Heart right ventricle (tissue), 16 donors: ENCODE data around the gene ACSF3. TPM values are rescaled to one million over a fixed set of nuclear protein-coding genes. Genes with fewer than 3 reads are reported as not detected.

Experiments used
- ATAC-seq, 8 donors: fragments of 200-7000 bp; cut with Tn5 transposase; one replicate each; pipeline ENCODE4 v1.9.1; 2020; ENCODE audit warnings: mild to moderate bottlenecking in 8 of 8, moderate library complexity in 8 of 8, moderate number of reproducible peaks in 1 of 8
- DNase-seq, 2 donors: peaks; one replicate each; pipeline ENCODE4 v3.0.0-alpha.2; 2020
- H3K27ac ChIP-seq, 10 donors: fragments of 200-600 bp; sonication (generic) in 2 of 10; one replicate each; pipeline versions ENCODE4 v1.5.0 to v1.8.0; 2020 to 2022; ENCODE audit warnings: mild to moderate bottlenecking in 3 of 10
- H3K27me3 ChIP-seq, 7 donors: fragments of 200-600 bp; one replicate each; pipeline ENCODE4 v1.8.0; 2021 to 2022; ENCODE audit warnings: mild to moderate bottlenecking in 2 of 7
- H3K36me3 ChIP-seq, 9 donors: fragments of 200-600 bp; sonication (generic) in 1 of 9; one replicate each; pipeline versions ENCODE4 v1.5.0 to v1.8.0; 2020 to 2022; ENCODE audit warnings: mild to moderate bottlenecking in 2 of 9
- H3K4me1 ChIP-seq, 9 donors: fragments of 200-600 bp; sonication (generic) in 1 of 9; one replicate each; pipeline versions ENCODE4 v1.5.0 to v1.8.0; 2020 to 2022; ENCODE audit warnings: mild to moderate bottlenecking in 4 of 9
- H3K4me3 ChIP-seq, 10 donors: fragments of 200-600 bp; sonication (generic) in 2 of 10; one replicate each; pipeline versions ENCODE4 v1.5.0 to v1.8.0; 2020 to 2022; ENCODE audit warnings: mild to moderate bottlenecking in 7 of 10, moderate library complexity in 2 of 10
- H3K9me3 ChIP-seq, 11 donors: fragments of 200-600 bp in 10 of 11; sonication (generic) in 2 of 11; one replicate each; pipeline versions ENCODE4 v1.5.0 to v1.8.0; 2013 to 2022; ENCODE audit warnings: mild to moderate bottlenecking in 2 of 11, control low read depth in 1 of 11, moderate library complexity in 1 of 11
- CTCF ChIP-seq, 9 donors: fragments of 200-600 bp; sonication (generic) in 2 of 9; IDR thresholded peaks; one replicate each; pipeline versions ENCODE4 v1.5.0 to v1.8.0; 2021 to 2022; ENCODE audit warnings: antibody characterized with exemption in 9 of 9, mild to moderate bottlenecking in 5 of 9, moderate library complexity in 1 of 9
- WGBS, 2 donors: extraction: QIAGEN DNeasy Blood & Tissue Kit; methylation state at CpG; one replicate each; pipeline ENCODE4 v1.1.7; 2013; ENCODE audit warnings: inconsistent platforms in 1 of 2; 5-methylcytosine and 5-hydroxymethylcytosine counted together
- intact Hi-C, 10 donors: fragments of 100-400 bp; cut with DNase I; formaldehyde crosslinking; loops; one replicate each; pipeline versions ENCODE4 v1.11.1 to v1.14.2; 2022
- polyA plus RNA-seq, 2 donors: library from polyadenylated mRNA; stranded (reverse); fragments of 200-250 nt; gene quantifications; one replicate each; pipeline ENCODE4 v1.2.3, GENCODE V29; 2013
- total RNA-seq, 10 donors: library from RNA; stranded (reverse); fragmentation: NEBNext Ultra II Directional in 3 of 10; extraction: Animal tissue kit (Norgen Biotek cat#: 25700) in 3 of 10; gene quantifications; one replicate each; pipeline versions ENCODE4 v1.2.1 to v1.2.4, GENCODE V29; 2021 to 2023
- donor health status: Arrhythmogenic right ventricular cardiomyopathy.
- donor health status: ischemic (EF 13 %, LVEDD 7.1; RV severe dilation, severe dysfunction).
- donor health status: healthy with polysubstance abuse.
- donor health status: DM: no; HTN: yes; CAD: no.
- donor health status: DM: no; HTN: no; CAD: no.
- donor health status: ischemic (EF 25% LVEDD 6.9; RV normal size, moderate dysfunction).
- donor health status: ischemic (EF 25% LVEDD 5.7; RV mildly dilated, moderate dysfunction).
- donor health status: healthy.
- donor health status: DM: yes; HTN: yes; CAD: no.
- donor health status: Ischemic cardiomyopathy.
- donor health status: ischemic (EF 35%, LVEDD 5.7; RV mildly dilated, moderate dysfunction).
- donor health status: nonischemic (EF 11% LVEDD 7.7; RV severe dilation, severe dysfunction).
- donor health status: DM: yes; HTN: yes; CAD: no.
- donor health status: PGD.
- donor health status: ischemic (EF 29% LVEDD 5.4; RV normal size, mild dysfunction).
- donor health status: nonischemic (EF 23%, LVEDD 6.1; RV moderate dilation, normal function).

ACSF3 gene
- total and polyA plus RNA-seq, 12 donors, result 11.0 to 36.9 (median 17.8) TPM

GRCh38 chr16:89192956-89193575 lies 99.4 kb downstream of the ACSF3 start:
- no peaks in the 10 kb centered on the region for H3K36me3 ChIP-seq
- DNase-seq, result peak; percentile 46 to 72
- intact Hi-C loops, result no loop called here
- WGBS, 2 donors, result 9 to 13% methylated on average over 36 to 39 of the region's 39 CpGs
- H3K27me3 ChIP-seq, result peaks cover 2 to 29% (median 6%) of the 10 kb centered on the region in 7 donors
- H3K4me1 ChIP-seq, result peaks cover 0 to 12% (median 8%) of the 10 kb centered on the region in 9 donors
- ATAC-seq, result peak in 7 of 8 donors; percentile 40 to 63 (median 59)
- H3K4me3 ChIP-seq, result no peak overlapping the region
- H3K27ac ChIP-seq, result no peak overlapping the region
- H3K9me3 ChIP-seq, result no peaks in the 10 kb centered on the region
- no peak for TF ChIP-seq CTCF (IDR thresholded peaks at IDR 0.05)

- H3K27me3 ChIP-seq, result peaks cover 9 to 36% (median 12%) of the 10 kb centered on the region in 7 donors
- no peak overlapping the region for H3K4me3 ChIP-seq
- H3K9me3 ChIP-seq, result no peaks in the 10 kb centered on the region
- ATAC-seq (peak in 2 of 8 donors; percentile 4 to 10), DNase-seq (no peak)
- no peaks in the 10 kb centered on the region for H3K36me3 ChIP-seq
- H3K27ac ChIP-seq, result no peak overlapping the region
- peaks cover 0 to 12% (median 8%) of the 10 kb centered on the region in 9 donors for H3K4me1 ChIP-seq
- WGBS, 2 donors, result 73% methylated on average over 28 to 38 of the region's 38 CpGs
- intact Hi-C loops, result no loop called here
- TF ChIP-seq CTCF (IDR thresholded peaks at IDR 0.05), result no peak
Observed at GRCh38 chr16:89193576-89194293, 100.1 kb downstream of the ACSF3 start.

GRCh38 chr16:89194340-89195311 lies 101.0 kb downstream of the ACSF3 start:
- WGBS, 2 donors, result 81 to 88% methylated on average over 43 to 45 of the region's 45 CpGs
- peaks cover 0 to 12% (median 8%) of the 10 kb centered on the region in 9 donors for H3K4me1 ChIP-seq
- ATAC-seq (no peak), DNase-seq (no peak)
- H3K4me3 ChIP-seq, result no peak overlapping the region
- intact Hi-C loops, result no loop called here
- H3K36me3 ChIP-seq, result no peaks in the 10 kb centered on the region
- H3K9me3 ChIP-seq, result no peaks in the 10 kb centered on the region
- peaks cover 17 to 45% (median 21%) of the 10 kb centered on the region in 7 donors for H3K27me3 ChIP-seq
- TF ChIP-seq CTCF (IDR thresholded peaks at IDR 0.05), result no peak
- no peak overlapping the region for H3K27ac ChIP-seq
